ENCODE data around the gene PNMA6E.

PNMA6E gene

GRCh38 chrX:153401133-153401764 is at the start of gene PNMA6E:
PNMA6E (minus strand) TSS chrX:153401350; CDS start chrX:153398849, 2,501 bp downstream.
- DNase-seq, result no peak

DNA sequence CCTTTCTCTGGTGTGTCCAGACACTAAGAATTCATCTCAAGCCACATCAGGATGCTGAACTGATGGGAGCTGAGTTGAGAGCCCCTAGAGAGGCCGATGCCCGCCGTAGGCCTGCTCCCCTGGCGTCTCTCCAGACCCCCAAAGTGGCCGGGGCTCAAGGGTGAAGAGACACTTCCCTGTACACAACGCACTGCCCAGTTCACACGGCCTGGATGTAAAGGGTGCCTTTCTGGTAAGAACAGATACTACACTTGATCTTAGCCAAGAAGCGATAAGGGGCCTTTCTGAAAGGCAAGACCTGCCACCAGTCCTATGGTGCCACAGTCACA is 49.8 kb upstream of the PNMA6E start:
- no peak for DNase-seq

DNA sequence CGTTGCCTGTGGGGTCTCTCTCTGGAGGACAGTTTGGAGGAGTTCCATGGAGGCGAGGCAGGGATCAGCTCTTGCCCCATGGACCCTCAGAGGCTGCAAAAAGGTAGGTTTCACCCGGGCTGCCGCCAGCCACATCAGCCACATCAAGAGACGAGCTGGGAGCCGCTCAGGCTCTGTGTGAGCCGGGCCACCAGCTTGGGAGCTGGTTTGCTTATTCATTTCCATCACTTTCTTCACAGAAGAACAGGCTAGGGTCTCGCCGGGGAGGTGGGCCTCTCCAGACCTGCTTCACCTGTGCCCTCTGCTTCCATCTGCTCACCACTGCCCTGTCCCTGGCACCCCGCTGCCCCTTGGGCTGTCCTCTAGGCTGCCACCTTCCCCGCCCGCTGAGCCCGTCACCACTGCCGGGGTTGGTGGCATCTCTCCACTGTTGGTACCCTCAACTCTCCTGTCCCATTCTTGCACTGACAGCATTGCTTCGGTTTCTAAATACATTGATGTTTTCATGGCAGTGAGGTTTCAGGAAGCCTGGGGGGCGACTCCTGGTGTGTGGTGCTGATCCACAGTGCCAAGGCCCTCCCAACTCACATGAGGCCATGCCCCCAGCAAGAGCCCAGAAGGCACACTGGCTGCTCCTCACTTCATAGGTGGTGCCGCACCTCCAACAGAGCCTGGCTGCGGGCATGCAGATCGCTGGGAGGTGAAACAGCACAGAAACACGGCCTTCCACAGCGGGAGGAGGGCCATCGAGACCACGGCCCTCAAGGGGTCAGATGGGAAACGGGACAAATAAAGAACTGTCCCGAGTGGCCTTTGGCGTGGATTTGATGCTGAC is 49.2 kb upstream of the PNMA6E start:
- no peak for DNase-seq

- DNase-seq, result no peak
Observed at GRCh38 chrX:153449368-153450113, 48.4 kb upstream of the PNMA6E start.

DNA sequence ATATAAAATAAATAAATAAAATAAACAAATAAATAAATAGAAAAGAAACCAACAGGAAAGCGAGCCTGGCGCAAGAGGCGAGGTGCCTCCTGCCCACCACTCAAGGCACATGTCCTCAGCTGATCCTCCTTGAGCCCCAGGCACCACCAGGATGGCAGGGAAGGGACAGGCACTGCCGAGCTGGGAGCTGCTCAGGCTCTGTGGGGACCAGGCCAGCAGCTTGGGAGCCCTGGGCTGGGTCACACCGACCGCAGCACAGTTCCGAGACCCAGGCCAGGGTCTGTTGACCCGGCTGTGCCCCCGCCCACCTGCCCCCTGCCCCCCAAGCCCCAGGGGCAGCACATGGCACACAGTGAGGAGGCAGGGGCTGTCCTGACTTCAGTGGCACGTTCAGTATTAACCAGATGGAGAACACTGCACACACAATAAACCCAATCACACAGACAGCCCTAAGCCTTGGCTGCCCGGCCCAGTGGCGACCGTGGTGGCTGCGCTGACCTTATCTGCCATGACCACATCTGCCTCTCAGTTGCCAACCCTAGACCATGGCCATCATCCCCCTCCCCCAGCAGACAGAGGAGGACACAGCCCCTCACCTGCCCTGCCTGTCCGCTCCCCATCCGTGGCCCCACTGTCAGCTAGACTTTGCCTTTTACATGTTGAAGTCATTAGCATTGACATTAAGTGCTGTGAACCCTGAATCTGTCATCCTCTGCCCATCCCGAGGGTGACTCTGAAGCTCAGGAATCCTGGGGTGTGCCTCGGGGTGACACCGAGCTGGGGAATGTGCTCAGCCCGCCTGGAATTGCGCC is 47.6 kb upstream of the PNMA6E start:
- DNase-seq, result no peak

DNA sequence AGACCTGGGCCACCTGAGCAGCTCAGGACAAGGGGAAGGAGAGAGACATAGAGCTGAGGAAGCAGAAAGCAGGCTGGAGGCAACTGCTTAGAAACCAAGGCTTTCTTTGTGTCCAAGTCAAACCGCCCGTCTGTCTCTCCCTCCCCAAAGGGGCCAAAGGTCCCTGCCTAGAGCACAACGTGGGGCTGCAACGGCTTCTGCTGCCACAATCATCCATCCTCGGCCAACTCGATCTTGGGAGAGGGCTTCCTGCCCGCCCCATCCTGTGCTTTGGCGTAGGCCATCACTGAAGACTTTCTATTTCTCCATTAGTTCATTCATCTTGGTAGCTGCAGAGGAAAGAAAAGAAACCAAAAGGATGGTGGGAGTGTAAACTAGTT is 46.4 kb upstream of the PNMA6E start:
- no peak for DNase-seq

DNA sequence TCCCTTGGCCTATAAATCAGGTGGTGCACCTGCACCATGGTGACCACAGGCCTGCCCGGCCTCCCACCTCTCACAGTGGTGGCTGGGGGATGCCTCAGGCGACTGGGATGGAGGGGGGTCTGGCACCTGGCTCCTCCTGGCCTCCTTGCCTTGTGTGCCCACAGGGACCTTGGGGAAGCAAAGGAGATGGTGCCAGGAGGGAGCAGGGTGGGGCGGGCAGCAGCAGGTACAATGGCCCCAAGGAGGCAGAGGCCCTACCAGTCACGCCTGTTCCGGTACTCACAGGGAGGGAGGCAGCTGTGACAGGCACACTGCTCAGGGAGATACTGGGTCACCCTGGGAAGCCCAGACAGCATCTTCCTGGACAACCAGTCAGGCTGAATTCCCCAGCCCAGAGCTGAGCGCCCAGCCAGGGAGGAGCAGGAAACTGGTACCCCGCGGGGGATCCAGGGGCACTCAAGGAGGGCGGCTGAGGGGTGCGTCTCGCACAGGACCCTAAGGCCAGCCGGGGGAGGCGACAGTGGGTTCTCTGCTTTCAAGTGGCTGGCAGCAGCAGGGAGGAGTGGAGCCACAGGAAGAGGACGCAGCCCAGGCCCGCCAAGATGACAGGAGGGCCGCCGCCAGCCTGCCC is 45.9 kb upstream of the PNMA6E start:
- no peak for DNase-seq

GRCh38 chrX:153446636-153446936 is 45.4 kb upstream of the PNMA6E start:
- DNase-seq, result no peak

DNA sequence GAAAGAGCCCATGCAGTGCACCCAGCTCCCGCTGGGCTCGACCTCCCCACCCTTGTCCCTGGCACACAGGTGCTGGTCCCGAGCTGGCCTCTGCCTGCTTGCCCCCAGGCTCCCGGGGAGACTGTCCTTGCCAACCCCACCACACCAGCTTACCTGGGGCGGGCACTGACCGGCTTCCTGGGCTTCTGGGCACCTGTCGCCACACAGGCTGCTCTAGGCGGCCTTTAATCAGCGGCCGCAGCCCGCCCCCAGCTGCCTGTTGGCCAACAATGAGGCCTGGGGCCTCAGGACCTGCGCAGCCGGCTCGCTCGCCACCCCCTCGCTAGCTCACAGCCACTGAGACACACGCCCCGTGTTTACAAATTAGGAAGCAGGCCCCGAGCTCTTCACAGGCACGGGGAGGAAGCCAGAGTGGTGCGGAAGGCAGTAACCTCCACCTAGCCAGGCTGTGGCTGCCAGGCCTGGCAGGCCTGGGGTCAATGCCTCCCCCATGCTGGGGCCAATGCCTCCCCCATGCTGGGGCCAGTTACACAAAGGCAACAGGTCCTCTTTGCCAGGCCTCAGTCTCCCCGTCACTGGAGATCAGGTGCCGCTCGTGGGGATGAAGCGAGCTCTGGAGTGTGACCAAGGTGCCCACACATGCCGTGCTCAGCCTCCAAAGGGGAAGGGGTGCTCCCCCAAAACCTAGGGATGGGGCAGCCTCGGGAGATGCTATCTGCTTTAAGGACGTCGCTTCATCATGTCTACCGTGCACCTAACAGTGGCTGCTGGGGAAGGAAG is 44.9 kb upstream of the PNMA6E start, which contains the start of gene TREX2:
TSS of gene TREX2 (minus strand) at position 201 of the 780 bp plus-strand sequence. CDS start 626 bp downstream, outside the sequence.
- DNase-seq, result no peak

GRCh38 chrX:153445106-153445855 is 44.1 kb upstream of the PNMA6E start:
- DNase-seq, result no peak

- no peak for DNase-seq
Observed at GRCh38 chrX:153444333-153445011, 43.3 kb upstream of the PNMA6E start.

DNA sequence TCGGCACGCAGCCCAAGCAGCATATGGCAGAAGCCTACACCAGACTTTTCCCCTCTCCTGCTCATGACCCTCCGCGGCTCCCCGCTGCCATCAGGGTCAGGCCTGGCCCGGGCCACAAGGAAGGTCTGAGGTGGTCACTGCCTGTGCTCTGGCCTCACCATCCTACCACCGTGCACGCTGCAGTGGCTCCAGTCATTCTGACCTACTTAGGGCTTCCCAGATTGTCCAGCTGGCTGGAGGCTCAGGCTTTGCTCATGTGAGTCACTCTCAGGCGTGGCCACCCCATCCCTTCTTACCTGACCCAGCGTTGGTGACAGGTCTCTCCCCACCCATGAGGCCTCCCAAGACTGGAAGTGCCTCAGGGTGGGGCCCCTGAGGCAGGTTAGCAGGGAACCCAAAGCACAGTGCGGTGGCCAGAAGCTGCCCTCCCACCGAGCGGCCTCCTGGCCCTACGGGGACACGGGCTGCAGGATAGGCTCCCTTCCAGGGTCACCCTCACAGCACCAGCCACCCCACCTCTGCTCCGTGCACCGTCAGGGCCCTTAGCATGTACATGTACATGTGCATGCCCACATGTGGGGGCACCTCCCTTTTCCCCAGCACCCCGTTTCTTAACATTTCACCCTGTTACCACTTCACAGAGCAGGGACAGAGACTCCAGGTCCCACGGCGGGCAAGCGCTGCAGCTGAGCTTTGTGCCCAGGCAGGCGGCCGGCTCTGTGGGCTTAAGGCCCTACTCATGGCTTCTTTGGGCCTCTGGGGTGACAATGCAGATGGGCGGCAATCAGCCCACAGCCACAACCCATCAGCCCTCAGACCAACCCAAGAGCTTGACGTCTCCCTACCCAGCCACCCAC is 42.6 kb upstream of the PNMA6E start:
- no peak for DNase-seq

DNA sequence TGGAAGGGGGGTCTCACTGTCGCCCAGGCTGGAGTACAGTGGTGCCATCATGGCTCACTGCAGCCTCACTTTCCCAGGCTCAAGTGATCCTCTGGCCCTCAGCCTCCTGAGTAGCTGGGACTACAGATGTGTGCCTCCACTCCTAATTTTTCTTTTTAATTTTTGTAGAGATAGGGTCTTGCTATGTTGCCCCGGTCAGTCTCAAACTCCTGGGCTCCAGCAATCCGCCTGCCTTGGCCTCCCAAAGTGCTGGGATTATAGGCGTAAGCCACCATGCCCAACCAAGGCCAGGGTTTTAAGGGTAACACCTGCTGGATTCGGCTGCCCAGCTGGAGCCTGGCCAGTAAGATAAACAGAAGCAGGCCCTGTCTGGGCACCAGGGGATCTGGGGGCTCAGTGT is 41.3 kb upstream of the PNMA6E start:
- DNase-seq, result no peak

- no peak for DNase-seq
Observed at GRCh38 chrX:153441981-153442380, 40.8 kb upstream of the PNMA6E start.

DNA sequence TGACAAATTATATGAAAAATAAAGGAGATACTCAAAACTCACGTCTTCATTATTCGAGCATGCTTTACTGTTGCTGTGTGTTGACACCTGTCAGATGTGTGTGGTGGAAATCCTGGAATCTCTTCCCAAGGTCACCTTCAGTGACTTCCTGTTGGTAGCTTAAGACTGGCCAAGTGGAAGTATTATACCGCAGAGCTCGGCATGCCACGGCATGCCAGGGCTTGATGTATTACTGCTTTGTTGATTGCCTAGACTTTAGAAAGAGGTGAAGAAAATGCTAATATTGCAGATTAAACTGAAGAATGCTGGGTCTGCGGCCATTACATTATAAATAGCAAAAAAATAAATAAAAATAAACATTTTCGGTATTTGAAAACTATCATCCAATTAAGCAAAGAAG is 40.1 kb upstream of the PNMA6E start:
- DNase-seq, result no peak

GRCh38 chrX:153440556-153441135 is 39.5 kb upstream of the PNMA6E start:
- DNase-seq, result no peak

GRCh38 chrX:153439977-153440376 is 38.8 kb upstream of the PNMA6E start:
- no peak for DNase-seq

GRCh38 chrX:153438532-153438931 is 37.4 kb upstream of the PNMA6E start:
- DNase-seq, result no peak

- no peak for DNase-seq
Observed at GRCh38 chrX:153435845-153436244, 34.7 kb upstream of the PNMA6E start.
